ENCODE measurements around the gene MINDY4.

The MINDY4 gene

DNA sequence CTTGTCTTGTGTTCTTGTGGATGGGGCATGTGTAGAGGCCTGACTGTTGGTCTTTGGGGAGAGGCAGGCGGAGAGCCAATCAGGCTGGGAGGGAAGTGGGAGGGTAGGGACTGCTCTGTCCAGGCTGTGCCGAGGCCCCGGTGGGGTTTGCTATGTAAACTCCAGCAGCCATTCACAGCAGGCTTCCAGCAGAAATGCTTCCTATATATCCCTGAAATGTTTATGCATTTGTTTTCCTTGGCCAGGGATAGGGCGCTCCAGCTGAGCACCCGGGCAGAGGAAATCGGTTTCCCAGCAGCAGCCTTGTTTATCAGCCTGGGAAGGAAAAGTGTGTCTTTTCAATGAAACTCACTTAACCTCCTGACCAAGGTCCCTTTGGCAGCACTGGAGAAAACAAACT is 122.1 kb downstream of the MINDY4 start:
- Histone ChIP-seq H4K12ac (ENCODE audit: low read depth, low read length) (no peak overlapping the region), H4K91ac (ENCODE audit: low read depth, low read length) (no peak overlapping the region), H3K4me3 (ENCODE audit: low read depth, low read length) (no peak overlapping the region), H3K27me3 (ENCODE audit: insufficient read depth, low read length) (no peaks in the 10 kb centered on the region), H3K27ac (ENCODE audit: low read depth, low read length) (no peak overlapping the region), H2BK12ac (ENCODE audit: low read length) (no peak overlapping the region), H3K18ac (ENCODE audit: low read length) (no peak overlapping the region), H3K23ac (ENCODE audit: low read length) (no peak overlapping the region), H3K9me3 (ENCODE audit: insufficient read depth, low read depth, low read length) (peaks cover 3% of the 10 kb centered on the region), H3K4me2 (ENCODE audit: low read length) (no peak overlapping the region), H3K36me3 (ENCODE audit: control insufficient read depth in 1 of 2, insufficient read depth in 2 of 2, low read length in 2 of 2) (no peaks in the 10 kb centered on the region), H4K8ac (ENCODE audit: low read depth, low read length) (no peak overlapping the region), H3K9ac (ENCODE audit: low read length) (no peak overlapping the region), H2AFZ (ENCODE audit: insufficient read depth, low read length, poor library complexity) (no peak overlapping the region), H3K4ac (ENCODE audit: low read depth, low read length) (no peak overlapping the region), H2BK120ac (ENCODE audit: insufficient read depth, low read length, poor library complexity) (no peak overlapping the region), H3K79me2 (ENCODE audit: control insufficient read depth, insufficient read depth, low read length, poor library complexity) (no peaks in the 10 kb centered on the region), H3K4me1 (ENCODE audit: control insufficient read depth in 1 of 2, insufficient read depth in 2 of 2, low read length in 2 of 2) (peaks cover 4 to 6% of the 10 kb centered on the region in 2 experiments), H3K14ac (ENCODE audit: low read length) (no peak overlapping the region), H2AK5ac (ENCODE audit: low read length) (no peak overlapping the region), H3K79me1 (ENCODE audit: low read length) (no peaks in the 10 kb centered on the region), H2BK5ac (ENCODE audit: low read depth, low read length, poor library complexity) (no peak overlapping the region)
- WGBS (ENCODE audit: extremely low coverage, insufficient coverage, insufficient read length) = no CpG with 5 or more reads among the region's 6 CpGs
- no peak for DNase-seq

DNA sequence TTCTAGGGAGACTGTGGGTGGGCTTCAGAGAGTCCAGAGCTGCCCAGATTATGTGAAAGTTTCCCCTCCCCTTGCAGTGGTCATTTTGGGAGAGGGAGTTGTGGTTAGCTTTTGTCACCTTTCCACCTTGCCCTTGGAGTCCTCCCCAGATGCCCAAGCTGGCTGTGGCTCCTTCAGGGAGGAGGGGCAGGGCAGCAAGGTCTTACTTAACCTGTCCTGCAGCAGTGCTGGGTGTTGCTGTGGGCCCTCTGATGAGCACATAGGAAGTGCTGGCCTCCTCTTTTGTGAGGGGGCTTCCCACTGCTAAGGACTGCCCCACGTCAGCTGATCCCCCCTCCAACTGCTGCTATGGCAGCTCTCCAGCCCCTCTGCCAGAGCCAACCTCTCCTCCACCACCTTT is 122.8 kb downstream of the MINDY4 start:
- Histone ChIP-seq H3K4ac (ENCODE audit: low read depth, low read length) (no peak overlapping the region), H3K79me1 (ENCODE audit: low read length) (no peaks in the 10 kb centered on the region), H2BK12ac (ENCODE audit: low read length) (no peak overlapping the region), H4K91ac (ENCODE audit: low read depth, low read length) (no peak overlapping the region), H3K14ac (ENCODE audit: low read length) (no peak overlapping the region), H3K27me3 (ENCODE audit: insufficient read depth, low read length) (no peaks in the 10 kb centered on the region), H3K4me1 (ENCODE audit: control insufficient read depth in 1 of 2, insufficient read depth in 2 of 2, low read length in 2 of 2) (peaks cover 4 to 6% of the 10 kb centered on the region in 2 experiments), H2AFZ (ENCODE audit: insufficient read depth, low read length, poor library complexity) (peak overlapping the region; percentile 13), H3K4me2 (ENCODE audit: low read length) (no peak overlapping the region), H2BK5ac (ENCODE audit: low read depth, low read length, poor library complexity) (no peak overlapping the region), H2BK120ac (ENCODE audit: insufficient read depth, low read length, poor library complexity) (no peak overlapping the region), H3K4me3 (ENCODE audit: low read depth, low read length) (no peak overlapping the region), H3K18ac (ENCODE audit: low read length) (no peak overlapping the region), H2AK5ac (ENCODE audit: low read length) (no peak overlapping the region), H4K12ac (ENCODE audit: low read depth, low read length) (no peak overlapping the region), H3K23ac (ENCODE audit: low read length) (no peak overlapping the region), H3K79me2 (ENCODE audit: control insufficient read depth, insufficient read depth, low read length, poor library complexity) (no peaks in the 10 kb centered on the region), H3K36me3 (ENCODE audit: control insufficient read depth in 1 of 2, insufficient read depth in 2 of 2, low read length in 2 of 2) (no peaks in the 10 kb centered on the region), H3K9me3 (ENCODE audit: insufficient read depth, low read depth, low read length) (peaks cover 3% of the 10 kb centered on the region), H3K9ac (ENCODE audit: low read length) (no peak overlapping the region), H3K27ac (ENCODE audit: low read depth, low read length) (no peak overlapping the region), H4K8ac (ENCODE audit: low read depth, low read length) (no peak overlapping the region)
- no peak for DNase-seq
- no CpG with 5 or more reads among the region's 1 CpG for WGBS (ENCODE audit: extremely low coverage, insufficient coverage, insufficient read length)

GRCh38 chr7:30894866-30895605 is 123.8 kb downstream of the MINDY4 start:
- H2BK120ac ChIP-seq (ENCODE audit: insufficient read depth, low read length, poor library complexity) = no peak overlapping the region
- H2AFZ ChIP-seq (ENCODE audit: insufficient read depth, low read length, poor library complexity) = no peak overlapping the region
- peaks cover 4 to 6% of the 10 kb centered on the region in 2 experiments for H3K4me1 ChIP-seq (ENCODE audit: control insufficient read depth in 1 of 2, insufficient read depth in 2 of 2, low read length in 2 of 2)
- H3K27ac ChIP-seq (ENCODE audit: low read depth, low read length) = no peak overlapping the region
- no peak overlapping the region for H3K4ac ChIP-seq (ENCODE audit: low read depth, low read length)
- H3K23ac ChIP-seq (ENCODE audit: low read length) = no peak overlapping the region
- no peak overlapping the region for H4K8ac ChIP-seq (ENCODE audit: low read depth, low read length)
- no peak overlapping the region for H3K18ac ChIP-seq (ENCODE audit: low read length)
- no peak for DNase-seq
- no peak overlapping the region for H4K12ac ChIP-seq (ENCODE audit: low read depth, low read length)
- no peak overlapping the region for H3K14ac ChIP-seq (ENCODE audit: low read length)
- peaks cover 3% of the 10 kb centered on the region for H3K9me3 ChIP-seq (ENCODE audit: insufficient read depth, low read depth, low read length)
- H2BK5ac ChIP-seq (ENCODE audit: low read depth, low read length, poor library complexity) = no peak overlapping the region
- H3K27me3 ChIP-seq (ENCODE audit: insufficient read depth, low read length) = no peaks in the 10 kb centered on the region
- no peak overlapping the region for H3K4me2 ChIP-seq (ENCODE audit: low read length)
- no peak overlapping the region for H3K9ac ChIP-seq (ENCODE audit: low read length)
- H4K91ac ChIP-seq (ENCODE audit: low read depth, low read length) = no peak overlapping the region
- H3K36me3 ChIP-seq (ENCODE audit: control insufficient read depth in 1 of 2, insufficient read depth in 2 of 2, low read length in 2 of 2) = no peaks in the 10 kb centered on the region
- H3K79me2 ChIP-seq (ENCODE audit: control insufficient read depth, insufficient read depth, low read length, poor library complexity) = no peaks in the 10 kb centered on the region
- no CpG with 5 or more reads among the region's 14 CpGs for WGBS (ENCODE audit: extremely low coverage, insufficient coverage, insufficient read length)
- no peaks in the 10 kb centered on the region for H3K79me1 ChIP-seq (ENCODE audit: low read length)
- no peak overlapping the region for H3K4me3 ChIP-seq (ENCODE audit: low read depth, low read length)
- no peak overlapping the region for H2BK12ac ChIP-seq (ENCODE audit: low read length)
- H2AK5ac ChIP-seq (ENCODE audit: low read length) = no peak overlapping the region

- Histone ChIP-seq H3K79me2 (ENCODE audit: control insufficient read depth, insufficient read depth, low read length, poor library complexity) (no peaks in the 10 kb centered on the region), H3K79me1 (ENCODE audit: low read length) (no peaks in the 10 kb centered on the region), H4K12ac (ENCODE audit: low read depth, low read length) (no peak overlapping the region), H4K91ac (ENCODE audit: low read depth, low read length) (no peak overlapping the region), H3K4me2 (ENCODE audit: low read length) (no peak overlapping the region), H3K36me3 (ENCODE audit: control insufficient read depth in 1 of 2, insufficient read depth in 2 of 2, low read length in 2 of 2) (no peaks in the 10 kb centered on the region), H2BK12ac (ENCODE audit: low read length) (no peak overlapping the region), H3K14ac (ENCODE audit: low read length) (no peak overlapping the region), H3K23ac (ENCODE audit: low read length) (no peak overlapping the region), H3K27me3 (ENCODE audit: insufficient read depth, low read length) (no peaks in the 10 kb centered on the region), H3K9ac (ENCODE audit: low read length) (no peak overlapping the region), H3K18ac (ENCODE audit: low read length) (no peak overlapping the region), H3K9me3 (ENCODE audit: insufficient read depth, low read depth, low read length) (peaks cover 3% of the 10 kb centered on the region), H2AK5ac (ENCODE audit: low read length) (no peak overlapping the region), H3K4ac (ENCODE audit: low read depth, low read length) (no peak overlapping the region), H3K4me1 (ENCODE audit: control insufficient read depth in 1 of 2, insufficient read depth in 2 of 2, low read length in 2 of 2) (peaks cover 4 to 6% of the 10 kb centered on the region in 2 experiments), H3K27ac (ENCODE audit: low read depth, low read length) (no peak overlapping the region), H2BK120ac (ENCODE audit: insufficient read depth, low read length, poor library complexity) (no peak overlapping the region), H2AFZ (ENCODE audit: insufficient read depth, low read length, poor library complexity) (no peak overlapping the region), H3K4me3 (ENCODE audit: low read depth, low read length) (no peak overlapping the region), H4K8ac (ENCODE audit: low read depth, low read length) (no peak overlapping the region), H2BK5ac (ENCODE audit: low read depth, low read length, poor library complexity) (no peak overlapping the region)
- no CpG with 5 or more reads among the region's 9 CpGs for WGBS (ENCODE audit: extremely low coverage, insufficient coverage, insufficient read length)
- peak; percentile 75 to 77 for DNase-seq
Measured at GRCh38 chr7:30896036-30896435, 124.8 kb downstream of the MINDY4 start.
